Duodenal mucosa (tissue), 2 donors: ENCODE data around the gene KLHDC10.
"Not testable (repeated sequence)": the region's sequence is repeated elsewhere in the genome, so short reads cannot be mapped to it uniquely, and the experiment has no call there.

Experiments
- H3K27ac ChIP-seq: one replicate; pipeline ENCODE4 v1.7.0; 2013; ENCODE audit warnings: low read depth, low read length
- H3K27me3 ChIP-seq, 2 donors: one replicate each; pipeline ENCODE4 v1.7.0; 2013; ENCODE audit warnings: low read length in 2 of 2, control low read depth in 1 of 2; ENCODE audit not compliant: insufficient read depth in 2 of 2, control insufficient read depth in 1 of 2
- H3K36me3 ChIP-seq, 2 donors: one replicate each; pipeline ENCODE4 v1.7.0; 2013; ENCODE audit warnings: low read length in 2 of 2, control low read depth in 1 of 2; ENCODE audit not compliant: insufficient read depth in 2 of 2, control insufficient read depth in 1 of 2
- H3K4me1 ChIP-seq, 2 donors: one replicate each; pipeline ENCODE4 v1.7.0; 2013; ENCODE audit warnings: low read length in 2 of 2, control low read depth in 1 of 2; ENCODE audit not compliant: insufficient read depth in 2 of 2, control insufficient read depth in 1 of 2
- H3K4me3 ChIP-seq, 2 donors: one replicate each; pipeline ENCODE4 v1.7.0; 2013; ENCODE audit warnings: low read length in 2 of 2, low read depth in 1 of 2
- H3K9ac ChIP-seq, 2 donors: one replicate each; pipeline ENCODE4 v1.7.0; 2013; ENCODE audit warnings: low read length in 2 of 2, low read depth in 1 of 2
- H3K9me3 ChIP-seq, 2 donors: one replicate each; pipeline ENCODE4 v1.7.0; 2013; ENCODE audit warnings: low read length in 2 of 2, control low read depth in 1 of 2; ENCODE audit not compliant: control insufficient read depth in 1 of 2

KLHDC10 gene

GRCh38 chr7:130179631-130180030 lies 109.3 kb downstream of the KLHDC10 start:
- Histone ChIP-seq H3K27me3 (no peaks in the 10 kb centered on the region), H3K9ac (no peak overlapping the region), H3K4me1 (no peaks in the 10 kb centered on the region), H3K36me3 (peaks cover 3 to 55% of the 10 kb centered on the region in 2 donors), H3K9me3 (no peaks in the 10 kb centered on the region), H3K4me3 (no peak overlapping the region), H3K27ac (no peak overlapping the region)

- peaks cover 3 to 56% of the 10 kb centered on the region in 2 donors for H3K36me3 ChIP-seq
- no peaks in the 10 kb centered on the region for H3K9me3 ChIP-seq
- no peak overlapping the region for H3K27ac ChIP-seq
- H3K9ac ChIP-seq = no peak overlapping the region
- H3K4me3 ChIP-seq = no peak overlapping the region
- H3K27me3 ChIP-seq = no peaks in the 10 kb centered on the region
- no peaks in the 10 kb centered on the region for H3K4me1 ChIP-seq
These were observed 110.4 kb downstream of the KLHDC10 start for GRCh38 chr7:130180571-130181262.

- H3K9ac ChIP-seq = no peak overlapping the region
- H3K4me3 ChIP-seq = no peak overlapping the region
- no peak overlapping the region for H3K27ac ChIP-seq
- no peaks in the 10 kb centered on the region for H3K9me3 ChIP-seq
- peaks cover 3 to 55% of the 10 kb centered on the region in 2 donors for H3K36me3 ChIP-seq
- no peaks in the 10 kb centered on the region for H3K4me1 ChIP-seq
- H3K27me3 ChIP-seq = no peaks in the 10 kb centered on the region
These were observed 110.9 kb downstream of the KLHDC10 start for GRCh38 chr7:130181263-130181605.

GRCh38 chr7:130182990-130183389 lies 112.7 kb downstream of the KLHDC10 start:
- Histone ChIP-seq H3K9me3 (no peaks in the 10 kb centered on the region), H3K4me3 (no peak overlapping the region), H3K27ac (no peak overlapping the region), H3K9ac (no peak overlapping the region), H3K27me3 (no peaks in the 10 kb centered on the region), H3K36me3 (peaks cover 3 to 46% of the 10 kb centered on the region in 2 donors), H3K4me1 (no peaks in the 10 kb centered on the region)

GRCh38 chr7:130184349-130184748 lies 114.0 kb downstream of the KLHDC10 start:
- H3K9ac ChIP-seq, H3K4me3 ChIP-seq, H3K27ac ChIP-seq, H3K4me1 ChIP-seq, H3K27me3 ChIP-seq, H3K9me3 ChIP-seq: not testable (repeated sequence)
- peaks cover 3 to 38% of the 10 kb centered on the region in 2 donors for H3K36me3 ChIP-seq
